ENCODE data around the gene AP1S1. TPM values are rescaled to one million over a fixed set of nuclear protein-coding genes. Genes with fewer than 3 reads are reported as not detected.
A peak's percentile ranks its signal among the peaks of the same experiment; 100 is the strongest.

The AP1S1 gene
- total and polyA plus RNA-seq, 2 of the 13 experiments (the other 11 are each of a cell fraction or from before 2014, with no cell fraction given), result 57.5 to 68.1 TPM

DNA sequence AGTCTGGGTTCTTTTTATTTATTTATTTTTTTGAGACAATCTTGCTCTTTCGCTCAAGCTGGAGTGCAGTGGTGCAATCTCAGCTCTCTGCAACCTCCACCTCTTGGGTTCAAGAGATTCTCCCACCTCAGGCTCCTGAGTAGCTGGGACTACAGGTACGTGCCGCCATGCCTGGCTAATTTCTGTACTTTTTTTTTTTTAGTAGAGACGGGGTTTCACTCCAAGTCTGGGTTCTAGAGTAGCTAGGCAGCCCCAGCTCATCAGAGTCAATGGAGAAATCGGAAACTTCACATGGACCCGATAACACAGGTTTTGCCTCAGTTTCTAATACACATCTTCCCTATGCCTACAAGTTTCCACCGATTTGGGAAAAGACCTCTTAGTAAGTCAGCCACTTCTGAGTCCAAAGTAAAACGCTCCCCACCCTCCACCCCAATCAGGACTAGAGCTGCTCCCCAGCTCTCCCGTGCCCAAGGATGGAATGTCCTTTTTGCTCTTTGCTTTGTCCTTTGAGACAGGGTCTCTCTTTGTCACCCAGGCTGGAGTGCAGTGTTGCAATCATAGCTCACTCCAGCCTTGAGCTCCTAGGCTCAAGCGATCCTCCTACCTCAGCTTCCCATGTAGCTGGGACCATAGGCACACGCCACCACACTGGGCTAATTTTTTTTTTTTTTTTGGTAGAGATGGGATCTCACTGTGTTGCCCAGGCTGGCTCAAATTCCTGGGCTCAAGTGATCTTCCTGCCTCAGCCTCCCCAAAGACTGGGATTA lies 31.2 kb upstream of the AP1S1 start (continued):
- peak; percentile 73; the same call in 1 of the 2 replicates for TF ChIP-seq HOXA3 (CRISPR knock-in tag; IDR thresholded peaks at IDR 0.05)
- TF ChIP-seq ARNT2 (CRISPR knock-in tag; IDR thresholded peaks at IDR 0.05; ENCODE audit: low read depth), result 0 out of 2 replicates have a peak, but pooled peaks have one; percentile 37
- TF ChIP-seq SIX1 (CRISPR knock-in tag; IDR thresholded peaks at IDR 0.05; ENCODE audit: borderline replicate concordance), result no peak; the same call in 1 of the 2 replicates
- no peak for TF ChIP-seq GZF1 (CRISPR knock-in tag; IDR thresholded peaks at IDR 0.05)
- TF ChIP-seq, protein P1, sequence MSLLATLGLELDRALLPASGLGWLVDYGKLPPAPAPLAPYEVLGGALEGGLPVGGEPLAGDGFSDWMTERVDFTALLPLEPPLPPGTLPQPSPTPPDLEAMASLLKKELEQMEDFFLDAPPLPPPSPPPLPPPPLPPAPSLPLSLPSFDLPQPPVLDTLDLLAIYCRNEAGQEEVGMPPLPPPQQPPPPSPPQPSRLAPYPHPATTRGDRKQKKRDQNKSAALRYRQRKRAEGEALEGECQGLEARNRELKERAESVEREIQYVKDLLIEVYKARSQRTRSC (CRISPR knock-in tag; IDR thresholded peaks at IDR 0.05; ENCODE audit: low read depth), result 0 out of 2 replicates have a peak, but pooled peaks have one; percentile 71
- TF ChIP-seq KAT7 (CRISPR knock-in tag; IDR thresholded peaks at IDR 0.05; ENCODE audit: borderline replicate concordance), result no peak
- TF ChIP-seq ZNF703 (CRISPR knock-in tag; IDR thresholded peaks at IDR 0.05; ENCODE audit: borderline replicate concordance), result no peak; the same call in 1 of the 2 replicates
- TF ChIP-seq ARID2 (CRISPR knock-in tag; IDR thresholded peaks at IDR 0.05; ENCODE audit: borderline replicate concordance), result no peak
- TF ChIP-seq ZNF781 (CRISPR knock-in tag; IDR thresholded peaks at IDR 0.05; ENCODE audit: borderline replicate concordance, not compliant biosample characterization), result no peak
- TF ChIP-seq, protein P2, sequence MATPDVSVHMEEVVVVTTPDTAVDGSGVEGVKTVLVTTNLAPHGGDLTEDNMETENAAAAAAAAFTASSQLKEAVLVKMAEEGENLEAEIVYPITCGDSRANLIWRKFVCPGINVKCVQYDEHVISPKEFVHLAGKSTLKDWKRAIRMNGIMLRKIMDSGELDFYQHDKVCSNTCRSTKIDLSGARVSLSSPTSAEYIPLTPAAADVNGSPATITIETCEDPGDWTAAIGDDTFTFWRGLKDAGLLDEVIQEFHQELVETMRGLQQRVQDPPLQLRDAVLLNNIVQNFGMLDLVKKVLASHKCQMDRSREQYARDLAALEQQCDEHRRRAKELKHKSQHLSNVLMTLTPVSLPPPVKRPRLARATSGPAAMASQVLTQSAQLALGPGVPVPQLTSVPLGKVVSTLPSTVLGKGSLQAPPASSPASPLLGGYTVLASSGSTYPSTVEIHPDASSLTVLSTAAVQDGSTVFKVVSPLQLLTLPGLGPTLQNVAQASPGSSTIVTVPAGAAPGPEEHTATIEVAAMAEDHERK (CRISPR knock-in tag; IDR thresholded peaks at IDR 0.05; ENCODE audit: low read depth), result no peak
- peak; percentile 48; the same call in 1 of the 2 replicates for TF ChIP-seq SRY (CRISPR knock-in tag; IDR thresholded peaks at IDR 0.05)
- TF ChIP-seq, protein P3, sequence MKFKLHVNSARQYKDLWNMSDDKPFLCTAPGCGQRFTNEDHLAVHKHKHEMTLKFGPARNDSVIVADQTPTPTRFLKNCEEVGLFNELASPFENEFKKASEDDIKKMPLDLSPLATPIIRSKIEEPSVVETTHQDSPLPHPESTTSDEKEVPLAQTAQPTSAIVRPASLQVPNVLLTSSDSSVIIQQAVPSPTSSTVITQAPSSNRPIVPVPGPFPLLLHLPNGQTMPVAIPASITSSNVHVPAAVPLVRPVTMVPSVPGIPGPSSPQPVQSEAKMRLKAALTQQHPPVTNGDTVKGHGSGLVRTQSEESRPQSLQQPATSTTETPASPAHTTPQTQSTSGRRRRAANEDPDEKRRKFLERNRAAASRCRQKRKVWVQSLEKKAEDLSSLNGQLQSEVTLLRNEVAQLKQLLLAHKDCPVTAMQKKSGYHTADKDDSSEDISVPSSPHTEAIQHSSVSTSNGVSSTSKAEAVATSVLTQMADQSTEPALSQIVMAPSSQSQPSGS (CRISPR knock-in tag; IDR thresholded peaks at IDR 0.05), result no peak; the same call in 1 of the 2 replicates
- TF ChIP-seq, protein P4, sequence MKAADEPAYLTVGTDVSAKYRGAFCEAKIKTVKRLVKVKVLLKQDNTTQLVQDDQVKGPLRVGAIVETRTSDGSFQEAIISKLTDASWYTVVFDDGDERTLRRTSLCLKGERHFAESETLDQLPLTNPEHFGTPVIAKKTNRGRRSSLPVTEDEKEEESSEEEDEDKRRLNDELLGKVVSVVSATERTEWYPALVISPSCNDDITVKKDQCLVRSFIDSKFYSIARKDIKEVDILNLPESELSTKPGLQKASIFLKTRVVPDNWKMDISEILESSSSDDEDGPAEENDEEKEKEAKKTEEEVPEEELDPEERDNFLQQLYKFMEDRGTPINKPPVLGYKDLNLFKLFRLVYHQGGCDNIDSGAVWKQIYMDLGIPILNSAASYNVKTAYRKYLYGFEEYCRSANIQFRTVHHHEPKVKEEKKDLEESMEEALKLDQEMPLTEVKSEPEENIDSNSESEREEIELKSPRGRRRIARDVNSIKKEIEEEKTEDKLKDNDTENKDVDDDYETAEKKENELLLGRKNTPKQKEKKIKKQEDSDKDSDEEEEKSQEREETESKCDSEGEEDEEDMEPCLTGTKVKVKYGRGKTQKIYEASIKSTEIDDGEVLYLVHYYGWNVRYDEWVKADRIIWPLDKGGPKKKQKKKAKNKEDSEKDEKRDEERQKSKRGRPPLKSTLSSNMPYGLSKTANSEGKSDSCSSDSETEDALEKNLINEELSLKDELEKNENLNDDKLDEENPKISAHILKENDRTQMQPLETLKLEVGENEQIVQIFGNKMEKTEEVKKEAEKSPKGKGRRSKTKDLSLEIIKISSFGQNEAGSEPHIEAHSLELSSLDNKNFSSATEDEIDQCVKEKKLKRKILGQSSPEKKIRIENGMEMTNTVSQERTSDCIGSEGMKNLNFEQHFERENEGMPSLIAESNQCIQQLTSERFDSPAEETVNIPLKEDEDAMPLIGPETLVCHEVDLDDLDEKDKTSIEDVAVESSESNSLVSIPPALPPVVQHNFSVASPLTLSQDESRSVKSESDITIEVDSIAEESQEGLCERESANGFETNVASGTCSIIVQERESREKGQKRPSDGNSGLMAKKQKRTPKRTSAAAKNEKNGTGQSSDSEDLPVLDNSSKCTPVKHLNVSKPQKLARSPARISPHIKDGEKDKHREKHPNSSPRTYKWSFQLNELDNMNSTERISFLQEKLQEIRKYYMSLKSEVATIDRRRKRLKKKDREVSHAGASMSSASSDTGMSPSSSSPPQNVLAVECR (CRISPR knock-in tag; IDR thresholded peaks at IDR 0.05; ENCODE audit: borderline replicate concordance), result peak; percentile 37; the same call in 1 of the 2 replicates
- peak; percentile 72 for TF ChIP-seq HDAC1 (CRISPR knock-in tag; IDR thresholded peaks at IDR 0.05)
- TF ChIP-seq NFIB (CRISPR knock-in tag; IDR thresholded peaks at IDR 0.05; ENCODE audit: borderline replicate concordance), result no peak
- no peak for TF ChIP-seq NR3C1 (CRISPR knock-in tag; IDR thresholded peaks at IDR 0.05)
- no peak for TF ChIP-seq PCBP2 (optimal IDR thresholded peaks at IDR 0.05; ENCODE audit: low read depth, low read length, poor library complexity, severe bottlenecking)
- 0 out of 2 replicates have a peak, but pooled peaks have one; percentile 38 for TF ChIP-seq FOXK1 (CRISPR knock-in tag; IDR thresholded peaks at IDR 0.05; ENCODE audit: borderline replicate concordance, low read depth)
- no peak for TF ChIP-seq ZNF432 (CRISPR knock-in tag; IDR thresholded peaks at IDR 0.05; ENCODE audit: borderline replicate concordance)
- TF ChIP-seq ZNF652 (CRISPR knock-in tag; IDR thresholded peaks at IDR 0.05; ENCODE audit: borderline replicate concordance, low read depth), result no peak
- no peak for TF ChIP-seq RFX3 (CRISPR knock-in tag; IDR thresholded peaks at IDR 0.05)

Measured in HepG2 (cell line).